ENCODE results near the gene EIF4G2.

Gene EIF4G2

DNA sequence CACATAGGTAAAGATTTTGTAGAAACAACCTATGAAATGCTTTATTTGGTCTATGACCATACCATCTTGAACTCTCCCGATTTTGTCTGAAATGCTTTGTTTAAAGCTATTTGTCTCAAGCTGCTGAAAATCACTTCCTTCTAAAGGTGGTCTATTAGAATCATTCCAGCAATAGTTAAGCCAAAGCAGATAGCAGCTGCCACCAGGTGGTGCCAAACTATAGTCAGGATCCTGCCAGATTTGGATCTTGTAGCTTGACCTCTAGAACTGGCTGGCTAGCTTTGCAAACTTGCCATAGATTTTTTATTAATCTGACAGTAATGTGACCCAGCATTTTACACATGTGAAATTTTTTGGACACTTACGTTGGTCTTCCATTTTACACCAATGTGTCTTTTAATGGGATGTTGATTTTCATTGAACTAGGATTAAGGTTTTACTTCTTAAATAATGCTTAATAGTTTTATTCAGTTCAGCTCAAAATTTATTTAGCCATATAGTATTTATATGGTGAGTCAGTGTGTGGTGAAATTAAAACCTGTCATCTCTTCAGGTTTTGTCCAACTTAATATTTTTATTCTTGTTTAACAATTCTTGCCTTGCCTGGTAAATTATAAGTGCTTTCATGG, 38.0 kb downstream of the EIF4G2 start:
- peak; percentile 3 for DNase-seq

DNA sequence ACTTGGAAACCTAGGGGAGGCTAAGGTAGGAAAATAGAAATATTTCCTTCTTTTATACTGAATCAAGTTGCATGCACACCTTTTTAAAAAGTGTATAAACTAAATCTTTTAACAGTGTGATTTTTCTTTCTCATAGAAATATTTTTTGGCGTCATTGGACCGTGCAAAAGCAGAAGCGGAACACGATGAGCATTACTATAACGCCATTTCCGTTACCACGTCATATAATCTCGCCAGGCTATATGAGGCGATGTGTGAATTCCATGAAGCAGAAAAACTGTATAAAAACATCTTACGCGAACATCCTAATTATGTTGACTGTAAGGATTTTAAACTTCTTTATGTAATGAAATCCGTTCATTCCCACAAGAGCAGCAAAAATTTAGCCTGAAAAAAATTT, 44.3 kb downstream of the EIF4G2 start:
- DNase-seq = no peak

DNA sequence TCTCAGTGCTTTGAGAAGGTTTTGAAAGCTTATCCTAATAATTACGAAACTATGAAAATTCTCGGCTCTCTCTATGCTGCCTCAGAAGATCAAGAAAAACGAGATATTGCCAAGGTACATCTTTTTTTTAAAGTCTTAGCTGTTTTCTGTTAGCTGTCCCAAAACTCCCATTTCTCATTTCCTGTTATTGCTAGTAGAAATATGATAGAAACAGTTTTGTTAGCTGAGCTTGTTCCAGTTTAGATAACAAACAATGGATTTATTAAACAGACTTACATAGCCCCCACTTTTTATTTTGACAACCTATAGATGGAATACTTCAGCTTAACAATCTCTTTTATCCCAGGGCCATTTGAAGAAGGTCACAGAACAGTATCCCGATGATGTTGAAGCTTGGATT, 45.0 kb downstream of the EIF4G2 start:
- no peak for DNase-seq

DNA sequence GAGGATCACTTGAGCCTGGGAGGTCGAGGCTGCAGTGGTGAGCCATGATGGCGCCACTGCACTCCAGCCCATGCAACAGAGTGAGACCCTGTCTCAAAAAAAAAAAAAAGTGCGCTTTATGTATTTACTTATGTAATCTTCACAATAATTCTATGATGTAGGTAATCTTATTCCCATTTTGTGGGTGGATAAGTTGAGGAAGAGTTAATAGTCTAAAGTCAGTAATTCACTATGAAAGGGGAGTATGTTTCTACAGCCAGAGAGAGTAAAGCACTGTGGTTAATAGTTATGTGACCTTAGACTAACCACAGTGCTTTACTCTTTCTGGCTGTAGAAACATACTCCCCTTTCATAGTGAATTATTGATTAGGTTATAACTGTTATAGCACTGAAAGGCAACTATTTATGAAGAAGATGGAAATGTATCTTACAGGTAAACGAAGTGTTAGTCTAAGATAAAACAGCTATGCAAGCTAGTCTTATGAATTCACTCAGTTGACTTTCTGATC, 45.8 kb downstream of the EIF4G2 start:
- no peak for DNase-seq

DNA sequence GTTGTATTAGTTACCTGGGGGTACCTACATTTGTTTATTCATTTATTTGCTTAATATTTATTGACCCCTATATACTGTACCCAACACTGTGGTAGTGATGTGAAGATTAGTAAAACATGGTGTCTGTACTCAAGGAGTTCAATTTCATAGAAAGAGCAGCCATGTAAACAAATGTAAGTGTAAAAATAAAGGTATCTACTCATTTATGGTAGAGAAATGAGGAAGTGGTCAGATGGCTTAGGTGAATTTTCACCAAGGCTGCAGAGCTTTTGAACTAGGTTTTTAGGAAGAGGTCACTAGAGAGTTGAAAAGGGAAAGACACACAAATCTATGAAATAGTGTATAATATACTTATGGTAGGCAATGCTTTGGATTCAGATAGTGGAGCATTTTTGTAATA, 46.5 kb downstream of the EIF4G2 start:
- no peak for DNase-seq

DNA sequence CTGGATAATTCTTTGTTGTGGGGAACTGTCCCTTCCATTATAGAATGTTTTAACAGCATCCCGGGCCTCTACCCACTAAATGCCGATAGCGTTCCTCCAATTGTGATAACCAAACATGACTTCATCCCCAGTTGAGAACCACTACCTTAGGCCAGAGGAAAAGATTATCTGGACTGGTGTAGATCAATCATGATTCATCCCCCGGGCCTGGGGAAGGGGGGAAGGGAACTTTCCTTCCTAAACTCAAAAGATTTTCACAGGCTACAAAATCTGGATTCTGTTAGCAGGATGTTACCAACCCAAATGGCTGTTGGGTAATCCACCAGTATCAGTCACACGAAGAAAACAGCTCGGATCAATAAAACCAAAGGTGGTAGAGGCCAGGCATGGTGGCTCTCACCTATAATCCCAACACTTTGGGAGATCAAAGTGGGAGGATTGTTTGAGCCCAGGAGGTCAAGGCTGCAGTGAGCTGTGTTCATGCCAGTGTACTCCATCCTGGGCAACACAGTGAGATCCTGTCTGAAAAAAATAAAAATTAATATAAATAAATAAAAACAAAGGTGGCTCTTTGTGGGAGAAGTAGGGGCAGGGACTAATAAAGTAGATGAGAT, 47.5 kb downstream of the EIF4G2 start:
- no peak for DNase-seq

DNA sequence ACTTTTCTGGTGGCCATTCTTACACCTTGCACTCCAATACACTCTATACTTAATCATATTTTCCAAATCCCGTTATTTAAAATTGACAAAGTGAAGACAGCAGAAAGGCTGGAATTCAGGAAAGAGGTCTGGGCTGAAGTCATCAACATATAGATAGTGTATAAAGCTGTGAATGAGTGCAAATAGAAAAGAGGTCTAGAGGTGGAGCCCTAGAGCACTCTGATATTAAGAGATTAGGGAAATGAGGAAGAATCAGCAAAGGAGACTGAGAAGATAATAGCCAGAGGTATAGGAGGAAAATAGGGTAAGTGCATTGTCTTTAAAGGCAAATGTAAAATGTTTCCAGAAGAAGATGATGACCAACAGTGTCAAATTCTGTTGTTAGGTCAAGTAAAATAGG, 49.8 kb downstream of the EIF4G2 start:
- no peak for DNase-seq

DNA sequence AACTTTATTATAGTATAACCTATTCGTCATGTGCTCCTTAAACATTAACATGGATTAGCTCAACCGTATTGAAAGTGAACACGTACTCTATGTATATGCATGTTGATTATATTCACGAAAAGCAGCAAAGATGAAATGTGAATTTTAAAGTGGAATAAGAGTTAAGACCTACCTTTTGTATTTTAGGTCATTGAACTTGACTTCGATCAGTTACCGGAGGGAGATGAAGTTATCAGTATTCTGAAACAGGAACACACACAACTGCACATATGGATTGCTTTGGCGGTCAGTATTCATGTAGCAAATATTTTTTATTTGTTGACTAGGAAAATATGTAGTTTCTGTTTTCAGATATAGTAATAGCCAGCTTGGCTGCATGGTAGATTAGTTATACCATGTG, 56.2 kb downstream of the EIF4G2 start:
- DNase-seq = no peak

DNA sequence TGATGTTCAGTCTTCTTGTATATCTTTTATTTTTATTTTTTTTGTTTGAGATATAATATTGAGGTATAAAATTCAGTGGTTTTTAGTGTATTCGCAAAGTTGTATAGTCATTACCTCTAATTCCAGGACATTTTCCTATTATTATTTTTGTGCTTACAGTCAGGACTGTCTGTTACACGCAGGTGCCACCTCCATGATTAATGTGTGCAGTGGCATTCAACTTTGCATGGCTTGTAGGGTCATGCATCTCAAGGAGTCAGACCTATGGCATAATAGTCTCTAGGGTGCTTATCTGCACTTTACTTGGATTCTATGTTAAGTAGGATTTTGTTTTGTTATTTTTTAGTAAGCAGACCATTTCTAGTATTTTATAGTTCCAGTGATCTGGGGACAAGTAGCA, 56.7 kb downstream of the EIF4G2 start:
- DNase-seq = no peak

DNA sequence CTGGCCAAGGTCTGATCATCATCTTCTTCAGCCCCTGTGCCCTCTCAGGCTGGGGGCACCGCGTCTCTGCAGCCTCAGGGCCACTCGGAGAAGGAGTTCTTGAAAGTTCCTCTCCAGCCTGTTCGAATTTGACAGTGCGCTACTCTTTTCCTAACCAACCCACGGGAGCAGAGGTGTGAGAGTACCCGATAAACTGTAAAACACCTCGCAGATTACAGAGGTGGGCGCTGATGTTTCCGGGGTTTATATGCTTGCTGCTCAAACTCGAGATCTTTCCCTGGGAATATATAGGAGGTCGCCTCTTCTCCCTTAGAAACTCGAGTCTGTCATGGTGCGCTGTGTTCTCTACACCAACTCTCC, 57.2 kb downstream of the EIF4G2 start:
- DNase-seq = no peak

DNA sequence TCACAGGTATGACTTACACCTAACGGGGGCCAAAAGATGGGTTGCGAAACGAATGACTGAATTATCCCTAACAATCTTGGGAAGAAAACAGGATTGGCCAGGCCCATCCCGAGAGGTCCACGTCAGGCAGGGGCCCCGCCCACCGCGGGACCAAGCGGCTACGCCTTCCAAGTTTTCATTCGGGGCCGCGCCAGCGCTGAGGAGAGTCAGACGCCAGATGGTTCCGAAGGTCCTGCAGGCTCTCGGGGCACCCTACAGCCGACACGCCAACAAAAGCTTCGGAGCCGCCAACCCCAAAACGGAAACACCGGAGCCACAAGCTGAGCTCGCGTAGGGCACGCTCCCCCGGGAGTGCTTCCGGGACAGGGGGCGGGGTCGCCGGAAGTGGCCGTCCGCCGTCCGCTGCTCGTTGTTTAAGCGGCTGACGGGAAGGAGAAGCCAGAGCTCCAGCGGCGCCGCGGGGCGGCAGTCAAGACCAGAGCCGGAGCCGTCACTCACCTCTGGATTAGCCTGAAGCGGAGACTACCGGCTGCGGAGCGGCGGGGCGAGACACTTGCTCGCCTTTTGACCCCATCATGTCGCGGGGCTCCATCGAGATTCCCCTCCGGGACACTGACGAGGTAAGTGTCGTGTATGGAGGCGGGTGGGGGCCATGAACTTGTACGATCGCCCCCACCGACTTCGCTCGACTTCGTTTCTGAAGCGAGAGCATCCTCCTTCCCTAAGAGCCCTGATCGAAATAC, 57.7 kb downstream of the EIF4G2 start, which contains the start of gene CTR9:
Gene CTR9 (plus strand): TSS at position 409 of the 743 bp plus-strand sequence. CDS start 167 bp downstream, at position 576.
- DNase-seq = peak; percentile 94

DNA sequence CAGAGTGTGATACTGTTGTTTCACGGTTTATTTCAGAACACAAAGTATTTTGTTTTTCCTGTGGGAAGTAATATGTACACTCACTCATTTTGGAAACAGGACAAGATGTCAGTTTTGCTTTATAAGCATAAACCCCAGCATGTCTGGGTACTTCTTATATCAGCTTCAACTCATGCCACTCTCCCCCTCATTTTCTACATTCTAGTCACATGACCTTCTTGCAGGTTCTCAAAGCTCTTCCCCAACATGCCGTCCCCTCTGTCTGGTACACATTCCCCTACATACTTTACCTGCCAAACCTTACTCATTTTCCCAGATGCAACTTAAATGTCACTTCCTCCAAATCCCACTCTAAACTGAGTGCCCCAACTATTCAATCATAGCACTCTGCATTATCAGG, 59.2 kb downstream of the EIF4G2 start:
- DNase-seq = no peak

DNA sequence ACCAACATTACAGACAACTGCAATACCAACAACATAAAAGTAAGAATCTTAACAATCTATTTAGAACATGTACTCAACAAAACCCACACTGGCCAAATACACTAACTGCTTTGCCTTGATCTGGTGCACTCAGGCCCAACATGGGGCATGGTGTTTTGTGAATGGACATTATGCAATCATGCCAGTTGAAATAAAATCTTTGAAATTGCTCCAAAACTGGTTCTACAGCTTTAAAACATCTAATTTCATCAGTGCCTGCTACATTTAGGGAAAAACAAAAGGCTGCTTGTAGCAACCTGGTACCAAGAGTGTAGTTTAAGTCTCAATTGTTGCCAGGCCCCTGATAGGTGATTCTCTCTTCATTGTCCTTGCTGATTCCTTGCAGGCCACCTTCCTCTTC, 61.0 kb downstream of the EIF4G2 start:
- no peak for DNase-seq

Data from NCI-H1694 treated with DMSO at 0.1 percent for 48 hours (cell line).